Measurements from ENCODE around the gene LHFPL2. TPM values are rescaled to one million over a fixed set of nuclear protein-coding genes. Genes with fewer than 3 reads are reported as not detected.
"Not testable (repeated sequence)": the region's sequence is repeated elsewhere in the genome, so short reads cannot be mapped to it uniquely, and the experiment has no call there.

Gene LHFPL2, protein sequence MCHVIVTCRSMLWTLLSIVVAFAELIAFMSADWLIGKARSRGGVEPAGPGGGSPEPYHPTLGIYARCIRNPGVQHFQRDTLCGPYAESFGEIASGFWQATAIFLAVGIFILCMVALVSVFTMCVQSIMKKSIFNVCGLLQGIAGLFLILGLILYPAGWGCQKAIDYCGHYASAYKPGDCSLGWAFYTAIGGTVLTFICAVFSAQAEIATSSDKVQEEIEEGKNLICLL
- 1 to 10 TPM in 1 of 2 experiments, under 1 TPM in 1; 0.84 to 1.2 TPM for total RNA-seq
- polyA plus RNA-seq: 0.20 TPM

DNA sequence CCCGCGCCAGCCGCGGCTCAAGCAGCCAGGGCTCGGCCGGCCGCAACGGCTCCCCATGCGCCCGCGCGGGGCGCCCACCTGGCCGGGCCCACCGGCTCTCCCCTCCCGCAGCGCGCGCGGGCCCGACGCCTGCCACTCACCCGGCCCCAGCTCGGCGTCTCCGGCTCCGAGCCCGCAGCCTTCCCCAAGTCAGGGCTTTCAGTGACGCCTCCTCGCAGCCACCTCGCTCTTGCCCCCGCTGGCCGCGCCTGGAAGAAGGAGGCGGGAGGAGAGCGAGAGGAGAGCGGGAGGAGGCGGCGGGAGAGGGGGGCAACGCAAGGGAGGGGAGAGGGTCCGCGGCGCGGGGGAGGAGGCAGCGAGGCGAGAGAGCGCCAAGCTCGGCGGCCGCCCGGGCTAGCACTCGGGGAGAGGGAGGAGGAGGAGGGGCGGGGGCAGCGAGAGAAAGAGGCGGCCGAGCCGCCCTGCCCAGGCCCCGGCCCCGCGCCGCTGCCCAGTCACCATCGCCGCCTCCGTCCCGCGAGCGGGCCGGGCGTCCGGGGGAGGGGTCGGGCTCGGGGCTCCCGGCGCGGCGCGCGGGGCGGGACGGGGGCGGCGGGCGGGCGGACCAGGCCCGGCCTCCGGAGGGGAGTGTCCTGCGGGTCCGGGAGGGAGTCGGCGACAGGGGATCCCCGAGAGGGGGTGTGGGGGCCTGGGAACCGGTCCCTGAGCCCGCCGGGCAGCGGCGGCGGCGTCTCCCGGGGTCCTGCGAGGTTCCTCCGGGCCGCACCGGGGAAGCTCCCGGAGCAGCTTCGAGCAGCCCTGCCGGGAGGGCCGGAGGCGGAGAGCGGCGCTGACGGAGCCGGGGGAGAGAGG is at the start of gene LHFPL2:
TSS of gene LHFPL2 (minus strand) at position 414 of the 852 bp plus-strand sequence. CDS start 138,559 bp downstream, outside the sequence.
- H3K27ac Mint-ChIP-seq: peak within 1 kb of the TSS in 1 of 8 donors; percentile 54
- Histone ChIP-seq H3K9me3 (ENCODE audit: low read length) (no peaks in the 10 kb centered on the region), H3K36me3 (ENCODE audit: insufficient read depth, low read length) (no peaks in the 10 kb centered on the region), H3K4me3 (ENCODE audit: low read length) (peak within 1 kb of the TSS; percentile 8), H3K27me3 (ENCODE audit: insufficient read depth, low read length, poor library complexity, severe bottlenecking) (peaks cover 23% of the 10 kb centered on the region), H3K27ac (ENCODE audit: low read depth, low read length) (no peak within 1 kb of the TSS), H3K4me1 (ENCODE audit: insufficient read depth, low read length) (peaks cover 9% of the 10 kb centered on the region)
- ChIA-PET POLR2A (no interaction called here), CTCF (no interaction called here)
- peaks cover 0 to 2% (median 0%) of the 10 kb centered on the region in 5 donors for H3K9me3 Mint-ChIP-seq
- peaks cover 44 to 64% of the 10 kb centered on the region in 2 donors for H3K27me3 Mint-ChIP-seq
- no peak for DNase-seq
- H3K36me3 Mint-ChIP-seq: peaks cover 0 to 6% (median 0%) of the 10 kb centered on the region in 3 donors
- H3K4me1 Mint-ChIP-seq: peaks cover 10 to 13% (median 11%) of the 10 kb centered on the region in 3 donors
- peak within 1 kb of the TSS; percentile 70 to 88 (median 77) for H3K4me3 Mint-ChIP-seq

DNA sequence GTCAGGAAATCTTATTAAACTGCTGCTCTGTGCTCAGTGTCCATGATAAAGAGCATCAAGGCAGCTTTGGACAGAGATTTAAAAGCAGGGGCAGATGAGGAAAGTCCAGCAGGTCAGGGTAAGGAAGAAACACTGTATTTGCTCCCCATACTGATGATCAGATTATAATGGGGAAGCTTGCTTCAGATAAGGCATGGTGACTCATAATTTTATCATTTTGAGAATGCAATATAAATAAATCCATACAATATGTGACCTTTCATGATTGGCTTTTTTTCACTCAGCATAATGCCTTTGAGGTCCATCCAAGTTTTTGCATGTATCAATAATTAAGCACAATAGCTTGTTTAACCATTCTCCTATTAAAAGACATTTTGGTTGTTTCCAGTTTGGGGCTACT is 48.1 kb upstream of the LHFPL2 start:
- H3K9me3 Mint-ChIP-seq: peaks cover 0 to 2% (median 0%) of the 10 kb centered on the region in 5 donors
- H3K36me3 ChIP-seq (ENCODE audit: insufficient read depth, low read length): no peaks in the 10 kb centered on the region
- no peaks in the 10 kb centered on the region for H3K9me3 ChIP-seq (ENCODE audit: low read length)
- H3K4me1 Mint-ChIP-seq: no peaks in the 10 kb centered on the region
- DNase-seq: no peak
- no peaks in the 10 kb centered on the region for H3K4me1 ChIP-seq (ENCODE audit: insufficient read depth, low read length)
- H3K4me3 ChIP-seq (ENCODE audit: low read length): no peak overlapping the region
- H3K4me3 Mint-ChIP-seq: no peak overlapping the region
- H3K27me3 Mint-ChIP-seq: peaks cover 6 to 8% of the 10 kb centered on the region in 2 donors
- H3K27me3 ChIP-seq (ENCODE audit: insufficient read depth, low read length, poor library complexity, severe bottlenecking): no peaks in the 10 kb centered on the region
- ChIA-PET POLR2A (no interaction called here), CTCF (no interaction called here)
- no peaks in the 10 kb centered on the region for H3K36me3 Mint-ChIP-seq
- H3K27ac Mint-ChIP-seq: no peak overlapping the region
- H3K27ac ChIP-seq (ENCODE audit: low read depth, low read length): no peak overlapping the region

DNA sequence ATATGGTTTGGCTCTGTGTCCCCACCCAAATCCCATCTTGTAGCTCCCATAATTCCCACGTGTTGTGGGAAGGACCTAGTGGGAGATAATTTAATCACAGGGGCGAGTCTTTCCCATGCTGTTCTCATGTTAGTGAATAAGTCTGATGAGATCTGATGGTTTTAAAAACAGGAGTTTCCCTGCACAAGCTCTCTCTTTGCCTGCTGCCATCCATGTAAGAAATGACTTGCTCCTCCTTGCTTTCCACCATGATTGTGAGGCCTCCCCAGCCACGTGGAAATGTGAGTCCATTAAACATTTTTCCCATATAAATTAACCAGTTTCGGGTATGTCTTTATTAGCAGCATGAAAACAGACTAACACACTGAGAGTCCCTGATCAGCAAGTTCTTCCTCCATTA is 47.5 kb upstream of the LHFPL2 start:
- CTCF ChIA-PET; H3K36me3 ChIP-seq (ENCODE audit: insufficient read depth, low read length); H3K4me1 Mint-ChIP-seq; H3K4me3 Mint-ChIP-seq; H3K27ac Mint-ChIP-seq; H3K4me3 ChIP-seq (ENCODE audit: low read length); H3K9me3 Mint-ChIP-seq; H3K4me1 ChIP-seq (ENCODE audit: insufficient read depth, low read length); POLR2A ChIA-PET; H3K27me3 ChIP-seq (ENCODE audit: insufficient read depth, low read length, poor library complexity, severe bottlenecking); H3K36me3 Mint-ChIP-seq; H3K27ac ChIP-seq (ENCODE audit: low read depth, low read length); H3K9me3 ChIP-seq (ENCODE audit: low read length); DNase-seq: not testable (repeated sequence)
- peaks cover 6 to 11% of the 10 kb centered on the region in 2 donors for H3K27me3 Mint-ChIP-seq

DNA sequence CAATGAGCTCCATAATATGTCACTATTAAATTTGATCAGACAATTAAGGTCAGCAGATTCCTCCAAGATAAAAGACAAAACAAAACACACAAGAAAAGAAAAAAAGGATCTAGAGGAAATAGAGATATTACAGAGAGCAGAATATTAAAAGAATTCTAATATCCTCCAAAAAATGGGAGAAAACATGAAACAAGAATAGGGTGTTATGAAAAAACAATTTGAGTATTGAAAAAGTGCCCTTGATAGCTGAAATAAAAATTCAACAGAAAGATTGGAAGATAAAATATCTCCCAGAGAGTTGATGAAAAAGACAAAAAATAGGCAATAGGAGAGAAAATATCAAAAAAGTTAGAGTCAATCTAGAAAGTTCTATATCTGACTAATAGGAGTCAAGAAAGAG is 44.8 kb upstream of the LHFPL2 start:
- ChIA-PET POLR2A (no interaction called here), CTCF (interaction anchor here (1.1 kb wide), 1 partner anchor 155 kb away, joined by 3 read pairs; no protein-coding TSS in a partner anchor)
- no peak overlapping the region for H3K27ac Mint-ChIP-seq
- Histone ChIP-seq H3K27me3 (ENCODE audit: insufficient read depth, low read length, poor library complexity, severe bottlenecking) (no peaks in the 10 kb centered on the region), H3K4me1 (ENCODE audit: insufficient read depth, low read length) (no peaks in the 10 kb centered on the region), H3K9me3 (ENCODE audit: low read length) (no peaks in the 10 kb centered on the region), H3K36me3 (ENCODE audit: insufficient read depth, low read length) (no peaks in the 10 kb centered on the region), H3K27ac (ENCODE audit: low read depth, low read length) (no peak overlapping the region), H3K4me3 (ENCODE audit: low read length) (no peak overlapping the region)
- H3K9me3 Mint-ChIP-seq: peaks cover 0 to 2% (median 0%) of the 10 kb centered on the region in 5 donors
- no peak overlapping the region for H3K4me3 Mint-ChIP-seq
- no peaks in the 10 kb centered on the region for H3K4me1 Mint-ChIP-seq
- H3K36me3 Mint-ChIP-seq: no peaks in the 10 kb centered on the region
- DNase-seq: no peak
- peaks cover 4 to 17% of the 10 kb centered on the region in 2 donors for H3K27me3 Mint-ChIP-seq

DNA sequence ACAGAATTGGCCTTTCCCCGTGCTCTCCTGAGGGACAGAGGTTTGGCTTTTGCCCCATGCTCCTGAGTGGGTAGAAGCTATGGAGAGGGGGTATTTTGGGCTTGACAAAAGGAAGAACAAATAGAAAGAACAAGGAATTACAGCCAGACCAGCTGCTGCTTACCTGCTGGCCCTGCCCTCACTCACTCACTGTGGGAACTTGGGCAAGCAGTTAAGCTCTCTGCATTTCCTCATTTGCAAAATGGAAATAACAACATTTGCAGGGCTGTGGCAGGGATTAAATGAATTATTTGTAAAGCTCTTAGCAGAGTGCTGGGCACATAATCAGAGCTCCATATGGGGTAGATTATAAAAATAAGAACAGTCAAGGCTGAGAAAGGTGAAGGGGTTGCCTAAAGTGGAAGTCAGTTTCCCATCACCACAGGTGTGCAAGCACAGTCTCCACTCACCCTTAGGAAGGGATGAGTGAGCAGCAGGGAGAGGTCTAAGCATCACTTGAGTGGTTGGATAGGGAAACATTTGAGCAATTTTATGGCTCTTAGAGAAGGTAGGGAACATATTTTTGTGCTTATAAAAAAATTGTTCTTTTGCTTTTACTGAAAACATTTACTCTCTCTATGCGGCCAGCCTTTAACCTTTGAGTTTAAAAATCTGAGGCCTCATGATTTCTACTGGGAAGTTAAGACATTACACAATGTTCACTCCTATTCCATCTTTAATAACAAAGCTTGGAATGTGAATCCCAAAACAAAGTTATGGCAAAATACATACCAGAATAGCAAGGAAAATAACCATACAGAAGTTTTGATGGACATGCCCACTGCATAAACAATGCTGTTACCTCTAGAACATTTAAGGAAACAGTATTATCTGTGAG is 42.8 kb upstream of the LHFPL2 start:
- DNase-seq: no peak
- ChIA-PET POLR2A (no interaction called here), CTCF (no interaction called here)
- Mint-ChIP-seq H3K4me1 (no peaks in the 10 kb centered on the region), H3K27me3 (peaks cover 3 to 17% of the 10 kb centered on the region in 2 donors), H3K27ac (peak overlapping the region in 1 of 8 donors; percentile 1), H3K9me3 (peaks cover 0 to 7% (median 0%) of the 10 kb centered on the region in 5 donors), H3K4me3 (no peak overlapping the region), H3K36me3 (no peaks in the 10 kb centered on the region)
- Histone ChIP-seq H3K27ac (ENCODE audit: low read depth, low read length) (no peak overlapping the region), H3K27me3 (ENCODE audit: insufficient read depth, low read length, poor library complexity, severe bottlenecking) (no peaks in the 10 kb centered on the region), H3K36me3 (ENCODE audit: insufficient read depth, low read length) (no peaks in the 10 kb centered on the region), H3K4me3 (ENCODE audit: low read length) (no peak overlapping the region), H3K4me1 (ENCODE audit: insufficient read depth, low read length) (no peaks in the 10 kb centered on the region), H3K9me3 (ENCODE audit: low read length) (no peaks in the 10 kb centered on the region)

DNA sequence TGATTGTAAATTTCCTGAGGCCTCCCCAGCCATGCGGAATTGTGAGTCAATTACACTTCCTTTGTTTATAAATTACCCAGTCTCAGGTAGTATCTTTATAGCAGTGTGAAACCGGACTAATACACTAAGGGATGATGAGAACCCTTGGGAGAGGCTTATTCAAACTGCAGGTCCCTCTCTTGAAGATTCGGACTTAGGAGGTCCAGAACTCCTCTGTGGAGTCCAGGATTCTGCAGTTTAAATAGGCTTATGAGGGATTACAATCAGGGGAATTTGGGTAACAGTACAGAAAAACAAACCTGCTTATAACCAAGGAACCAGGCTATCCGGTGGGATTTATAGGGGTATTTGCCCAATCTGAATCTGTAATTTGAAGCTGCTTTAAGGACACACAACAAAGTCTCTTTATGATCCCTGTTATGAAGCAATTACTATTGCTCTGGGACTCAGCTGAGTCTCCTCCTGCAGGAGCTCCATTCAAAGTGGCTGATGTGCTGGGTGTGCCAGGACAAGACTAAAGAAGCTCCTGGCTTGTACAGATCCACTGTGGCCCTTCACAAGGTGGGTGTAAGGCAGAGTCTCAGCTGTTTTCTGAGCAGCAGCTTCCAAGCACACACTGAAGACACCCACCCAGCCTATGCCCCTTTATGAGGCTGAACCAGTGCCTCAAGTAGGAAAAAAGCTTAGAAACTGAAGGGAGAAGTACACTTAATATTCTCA is 41.8 kb upstream of the LHFPL2 start:
- no peak for DNase-seq
- ChIA-PET POLR2A (no interaction called here), CTCF (no interaction called here)
- H3K36me3 ChIP-seq (ENCODE audit: insufficient read depth, low read length): no peaks in the 10 kb centered on the region
- H3K4me3 Mint-ChIP-seq: no peak overlapping the region
- H3K4me1 Mint-ChIP-seq: no peaks in the 10 kb centered on the region
- peaks cover 3 to 17% of the 10 kb centered on the region in 2 donors for H3K27me3 Mint-ChIP-seq
- no peaks in the 10 kb centered on the region for H3K9me3 ChIP-seq (ENCODE audit: low read length)
- peak overlapping the region in 1 of 8 donors; percentile 1 for H3K27ac Mint-ChIP-seq
- no peaks in the 10 kb centered on the region for H3K4me1 ChIP-seq (ENCODE audit: insufficient read depth, low read length)
- H3K27me3 ChIP-seq (ENCODE audit: insufficient read depth, low read length, poor library complexity, severe bottlenecking): no peaks in the 10 kb centered on the region
- no peak overlapping the region for H3K4me3 ChIP-seq (ENCODE audit: low read length)
- H3K36me3 Mint-ChIP-seq: no peaks in the 10 kb centered on the region
- H3K27ac ChIP-seq (ENCODE audit: low read depth, low read length): no peak overlapping the region
- H3K9me3 Mint-ChIP-seq: peaks cover 0 to 11% (median 0%) of the 10 kb centered on the region in 5 donors

DNA sequence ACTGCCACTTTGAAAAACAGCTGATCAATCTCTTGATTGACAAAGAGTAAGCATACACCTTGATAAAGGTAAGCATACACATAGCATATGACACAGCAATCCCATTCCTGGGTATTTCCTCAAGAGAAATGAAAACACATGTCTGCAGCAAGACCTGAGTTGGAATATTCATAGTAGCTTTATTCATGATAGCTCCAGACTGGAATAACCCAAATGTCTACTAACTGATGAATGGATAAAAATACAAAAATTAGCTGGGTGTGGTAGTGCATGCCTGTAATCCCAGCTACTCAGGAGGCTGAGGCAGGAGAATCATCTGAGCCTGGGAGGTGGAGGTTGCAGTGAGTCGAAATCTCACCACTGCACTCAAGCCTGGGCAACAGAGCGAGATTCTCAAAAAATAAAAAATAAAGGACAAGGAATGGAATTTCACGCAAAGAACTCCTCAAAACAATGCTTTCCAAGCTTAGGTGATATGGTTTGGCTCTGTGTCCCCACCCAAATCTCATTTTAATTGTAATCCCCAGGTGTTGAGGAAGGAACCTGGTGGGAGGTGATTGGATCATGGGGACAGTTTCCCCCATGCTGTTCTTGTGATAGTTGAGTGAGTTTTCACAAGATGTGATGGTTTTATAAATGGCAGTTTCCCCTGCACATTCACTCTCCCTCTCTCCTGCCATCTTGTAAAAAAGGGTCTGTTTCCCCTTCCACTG is 41.1 kb upstream of the LHFPL2 start:
- Mint-ChIP-seq H3K36me3 (no peaks in the 10 kb centered on the region), H3K4me1 (no peaks in the 10 kb centered on the region)
- no peak for DNase-seq

More for the DNA sequence above, 41.1 kb upstream of the LHFPL2 start:
- Histone ChIP-seq H3K4me3 (ENCODE audit: low read length) (no peak overlapping the region), H3K9me3 (ENCODE audit: low read length) (no peaks in the 10 kb centered on the region), H3K27ac (ENCODE audit: low read depth, low read length) (no peak overlapping the region), H3K27me3 (ENCODE audit: insufficient read depth, low read length, poor library complexity, severe bottlenecking) (no peaks in the 10 kb centered on the region), H3K36me3 (ENCODE audit: insufficient read depth, low read length) (no peaks in the 10 kb centered on the region), H3K4me1 (ENCODE audit: insufficient read depth, low read length) (no peaks in the 10 kb centered on the region)
- no peak overlapping the region for H3K4me3 Mint-ChIP-seq
- H3K27ac Mint-ChIP-seq: no peak overlapping the region
- POLR2A ChIA-PET: no interaction called here
- peaks cover 0 to 11% (median 0%) of the 10 kb centered on the region in 5 donors for H3K9me3 Mint-ChIP-seq
- CTCF ChIA-PET: interaction anchor here (1.0 kb wide), 1 partner anchor 31 kb away, joined by 4 read pairs; no protein-coding TSS in a partner anchor
- H3K27me3 Mint-ChIP-seq: peaks cover under 1 to 15% of the 10 kb centered on the region in 2 donors
